ENCODE measurements around the gene ATP9B. TPM values are rescaled to one million over a fixed set of nuclear protein-coding genes. Genes with fewer than 3 reads are reported as not detected.
"Not testable (repeated sequence)": the region's sequence is repeated elsewhere in the genome, so short reads cannot be mapped to it uniquely, and the experiment has no call there.

Gene ATP9B
- total and polyA plus RNA-seq, 5 donors, result 9.0 to 24.0 (median 21.7) TPM

GRCh38 chr18:79260510-79260909, 191.3 kb downstream of the ATP9B start:
- ATAC-seq (no peak), DNase-seq (no peak)
- H3K4me3 ChIP-seq (ENCODE audit: low read length), result no peak overlapping the region
- H3K27ac ChIP-seq (ENCODE audit: low read length), result no peak overlapping the region
- no peaks in the 10 kb centered on the region for H3K27me3 ChIP-seq (ENCODE audit: control insufficient read depth, insufficient read depth)
- WGBS, result 88% methylated on average over 1 of the region's 1 CpG
- H3K4me1 ChIP-seq (ENCODE audit: control insufficient read depth, insufficient read depth, low read length), result peaks cover 3% of the 10 kb centered on the region
- H3K9me3 ChIP-seq (ENCODE audit: control insufficient read depth, low read length), result no peaks in the 10 kb centered on the region
- intact Hi-C loops (cut with DNase I), result no loop called here

- intact Hi-C loops (cut with DNase I), result not testable (repeated sequence)
Measured at GRCh38 chr18:79265068-79265467, 195.9 kb downstream of the ATP9B start.

DNA sequence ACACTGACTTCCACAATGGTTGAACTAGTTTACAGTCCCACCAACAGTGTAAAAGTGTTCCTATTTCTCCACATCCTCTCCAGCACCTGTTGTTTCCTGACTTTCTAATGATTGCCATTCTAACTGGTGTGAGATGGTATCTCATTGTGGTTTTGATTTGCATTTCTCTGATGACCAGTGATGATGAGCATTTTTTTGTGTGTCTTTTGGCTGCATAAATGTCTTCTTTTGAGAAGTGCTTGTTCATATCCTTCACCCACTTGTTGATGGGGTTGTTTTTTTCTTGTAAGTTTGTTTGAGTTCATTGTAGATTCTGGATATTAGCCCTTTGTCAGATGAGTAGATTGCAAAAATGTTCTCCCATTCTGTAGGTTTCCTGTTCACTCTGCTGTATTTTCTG, 202.6 kb downstream of the ATP9B start:
- H3K27ac ChIP-seq (ENCODE audit: low read length); DNase-seq; H3K9me3 ChIP-seq (ENCODE audit: control insufficient read depth, low read length); intact Hi-C loops (cut with DNase I); ATAC-seq; H3K4me1 ChIP-seq (ENCODE audit: control insufficient read depth, insufficient read depth, low read length); H3K27me3 ChIP-seq (ENCODE audit: control insufficient read depth, insufficient read depth); H3K4me3 ChIP-seq (ENCODE audit: low read length): not testable (repeated sequence)

More at GRCh38 chr18:79265068-79265467, 195.9 kb downstream of the ATP9B start:
- H3K4me3 ChIP-seq (ENCODE audit: low read length); H3K9me3 ChIP-seq (ENCODE audit: control insufficient read depth, low read length); ATAC-seq; H3K27ac ChIP-seq (ENCODE audit: low read length); DNase-seq; H3K27me3 ChIP-seq (ENCODE audit: control insufficient read depth, insufficient read depth); H3K4me1 ChIP-seq (ENCODE audit: control insufficient read depth, insufficient read depth, low read length): not testable (repeated sequence)
- 97% methylated on average over 9 of the region's 9 CpGs for WGBS

GRCh38 chr18:79272916-79273315, 203.7 kb downstream of the ATP9B start:
- 72% methylated on average over 8 of the region's 8 CpGs for WGBS
- H3K4me3 ChIP-seq (ENCODE audit: low read length), result no peak overlapping the region
- no peaks in the 10 kb centered on the region for H3K9me3 ChIP-seq (ENCODE audit: control insufficient read depth, low read length)
- no peak for DNase-seq
- intact Hi-C loops (cut with DNase I), result no loop called here
- H3K27me3 ChIP-seq (ENCODE audit: control insufficient read depth, insufficient read depth), result no peaks in the 10 kb centered on the region
- H3K4me1 ChIP-seq (ENCODE audit: control insufficient read depth, insufficient read depth, low read length), result no peaks in the 10 kb centered on the region
- H3K27ac ChIP-seq (ENCODE audit: low read length), result no peak overlapping the region
- ATAC-seq, result peak in 1 of 2 donors; percentile 88

- H3K27ac ChIP-seq (ENCODE audit: low read length), result no peak overlapping the region
- DNase-seq, result no peak
- intact Hi-C loops (cut with DNase I), result no loop called here
- 78% methylated on average over 8 of the region's 8 CpGs for WGBS
- H3K9me3 ChIP-seq (ENCODE audit: control insufficient read depth, low read length), result no peaks in the 10 kb centered on the region
- ATAC-seq, result no peak
- no peak overlapping the region for H3K4me3 ChIP-seq (ENCODE audit: low read length)
- H3K4me1 ChIP-seq (ENCODE audit: control insufficient read depth, insufficient read depth, low read length), result no peaks in the 10 kb centered on the region
- no peaks in the 10 kb centered on the region for H3K27me3 ChIP-seq (ENCODE audit: control insufficient read depth, insufficient read depth)
Measured at GRCh38 chr18:79274823-79275222, 205.6 kb downstream of the ATP9B start.

DNA sequence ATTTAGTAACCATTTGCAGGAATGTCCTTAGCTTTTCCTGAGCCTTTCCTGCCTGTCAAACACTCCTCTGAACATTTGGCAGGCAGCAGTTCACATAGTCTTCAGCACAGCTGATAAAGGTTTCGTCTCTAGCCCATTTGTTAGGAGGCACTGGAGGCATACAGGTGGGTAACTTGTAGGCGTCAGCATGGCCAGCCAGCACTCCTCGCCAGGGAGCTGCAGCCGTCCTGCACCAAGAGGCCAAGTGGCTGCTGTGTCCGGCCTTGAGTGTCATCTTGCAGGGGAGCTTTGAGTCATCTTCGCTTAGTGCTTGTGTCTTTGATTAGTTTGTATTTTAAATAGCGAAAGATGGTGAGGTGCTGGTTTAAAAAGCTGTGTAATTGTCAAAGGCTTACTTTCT, 206.3 kb downstream of the ATP9B start:
- H3K27ac ChIP-seq (ENCODE audit: low read length), result no peak overlapping the region
- ATAC-seq (peak in 1 of 2 donors; percentile 48), DNase-seq (no peak)
- no peaks in the 10 kb centered on the region for H3K4me1 ChIP-seq (ENCODE audit: control insufficient read depth, insufficient read depth, low read length)
- intact Hi-C loops (cut with DNase I), result no loop called here
- H3K4me3 ChIP-seq (ENCODE audit: low read length), result no peak overlapping the region
- WGBS, result 78% methylated on average over 7 of the region's 7 CpGs
- no peaks in the 10 kb centered on the region for H3K27me3 ChIP-seq (ENCODE audit: control insufficient read depth, insufficient read depth)
- no peaks in the 10 kb centered on the region for H3K9me3 ChIP-seq (ENCODE audit: control insufficient read depth, low read length)

GRCh38 chr18:79275992-79276391, 206.8 kb downstream of the ATP9B start:
- no peak overlapping the region for H3K4me3 ChIP-seq (ENCODE audit: low read length)
- no peaks in the 10 kb centered on the region for H3K9me3 ChIP-seq (ENCODE audit: control insufficient read depth, low read length)
- no peaks in the 10 kb centered on the region for H3K27me3 ChIP-seq (ENCODE audit: control insufficient read depth, insufficient read depth)
- DNase-seq (no peak), ATAC-seq (no peak)
- H3K4me1 ChIP-seq (ENCODE audit: control insufficient read depth, insufficient read depth, low read length), result no peaks in the 10 kb centered on the region
- H3K27ac ChIP-seq (ENCODE audit: low read length), result no peak overlapping the region
- intact Hi-C loops (cut with DNase I), result no loop called here
- 85% methylated on average over 4 of the region's 4 CpGs for WGBS

GRCh38 chr18:79278896-79279295, 209.7 kb downstream of the ATP9B start:
- H3K9me3 ChIP-seq (ENCODE audit: control insufficient read depth, low read length), result no peaks in the 10 kb centered on the region
- H3K4me1 ChIP-seq (ENCODE audit: control insufficient read depth, insufficient read depth, low read length), result no peaks in the 10 kb centered on the region
- H3K4me3 ChIP-seq (ENCODE audit: low read length), result no peak overlapping the region
- no peak overlapping the region for H3K27ac ChIP-seq (ENCODE audit: low read length)
- H3K27me3 ChIP-seq (ENCODE audit: control insufficient read depth, insufficient read depth), result no peaks in the 10 kb centered on the region
- intact Hi-C loops (cut with DNase I), result no loop called here
- 89% methylated on average over 11 of the region's 11 CpGs for WGBS
- DNase-seq (no peak), ATAC-seq (no peak)

DNA sequence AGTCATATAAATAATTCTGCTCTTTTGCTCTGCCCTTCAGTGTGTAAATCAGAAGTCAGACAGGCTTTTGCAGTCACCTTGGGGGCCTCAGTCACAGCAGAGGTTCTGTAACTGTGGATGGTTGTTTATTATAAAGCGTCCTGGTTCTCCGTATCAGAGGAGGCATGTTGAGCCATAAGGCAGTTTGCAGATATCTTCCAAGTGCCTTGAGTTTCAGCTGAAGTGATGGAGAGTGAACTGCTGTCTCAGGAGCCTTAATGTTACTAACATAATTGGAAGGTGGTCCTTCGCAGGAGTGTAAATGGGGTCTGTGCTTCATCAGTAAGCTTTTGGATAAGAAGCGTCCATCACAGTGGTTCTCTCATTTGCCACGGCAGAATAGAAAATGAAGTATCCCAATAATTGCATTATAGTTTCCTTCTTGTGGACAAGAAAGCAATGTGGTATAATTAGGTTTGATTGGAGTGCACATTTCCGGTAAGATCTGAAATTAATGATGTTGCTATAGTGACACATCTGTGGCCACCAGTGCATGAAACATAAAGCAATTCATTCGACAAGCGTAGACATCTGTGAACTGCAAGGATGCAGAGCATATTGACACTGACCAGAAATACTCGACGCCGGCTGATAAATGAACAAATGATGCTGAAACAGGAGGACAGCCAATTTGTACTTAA, 214.1 kb downstream of the ATP9B start:
- no peaks in the 10 kb centered on the region for H3K4me1 ChIP-seq (ENCODE audit: control insufficient read depth, insufficient read depth, low read length)
- H3K9me3 ChIP-seq (ENCODE audit: control insufficient read depth, low read length), result no peaks in the 10 kb centered on the region
- intact Hi-C loops (cut with DNase I), result no loop called here
- H3K27me3 ChIP-seq (ENCODE audit: control insufficient read depth, insufficient read depth), result no peaks in the 10 kb centered on the region
- ATAC-seq, result no peak
- H3K4me3 ChIP-seq (ENCODE audit: low read length), result no peak overlapping the region
- 84% methylated on average over 11 of the region's 11 CpGs for WGBS
- no peak for DNase-seq
- no peak overlapping the region for H3K27ac ChIP-seq (ENCODE audit: low read length)

GRCh38 chr18:79283929-79284328, 214.7 kb downstream of the ATP9B start:
- intact Hi-C loops (cut with DNase I), result no loop called here
- 89% methylated on average over 4 of the region's 4 CpGs for WGBS

GRCh38 chr18:79285191-79285590, 216.0 kb downstream of the ATP9B start:
- H3K27ac ChIP-seq (ENCODE audit: low read length); H3K9me3 ChIP-seq (ENCODE audit: control insufficient read depth, low read length); H3K27me3 ChIP-seq (ENCODE audit: control insufficient read depth, insufficient read depth); intact Hi-C loops (cut with DNase I); DNase-seq; H3K4me1 ChIP-seq (ENCODE audit: control insufficient read depth, insufficient read depth, low read length); H3K4me3 ChIP-seq (ENCODE audit: low read length); ATAC-seq: not testable (repeated sequence)
- 100% methylated on average over 1 of the region's 1 CpG for WGBS

More at GRCh38 chr18:79283929-79284328, 214.7 kb downstream of the ATP9B start:
- no peaks in the 10 kb centered on the region for H3K4me1 ChIP-seq (ENCODE audit: control insufficient read depth, insufficient read depth, low read length)
- H3K9me3 ChIP-seq (ENCODE audit: control insufficient read depth, low read length), result no peaks in the 10 kb centered on the region
- no peak overlapping the region for H3K4me3 ChIP-seq (ENCODE audit: low read length)
- H3K27me3 ChIP-seq (ENCODE audit: control insufficient read depth, insufficient read depth), result no peaks in the 10 kb centered on the region
- H3K27ac ChIP-seq (ENCODE audit: low read length), result no peak overlapping the region
- DNase-seq, result no peak
- no peak for ATAC-seq

DNA sequence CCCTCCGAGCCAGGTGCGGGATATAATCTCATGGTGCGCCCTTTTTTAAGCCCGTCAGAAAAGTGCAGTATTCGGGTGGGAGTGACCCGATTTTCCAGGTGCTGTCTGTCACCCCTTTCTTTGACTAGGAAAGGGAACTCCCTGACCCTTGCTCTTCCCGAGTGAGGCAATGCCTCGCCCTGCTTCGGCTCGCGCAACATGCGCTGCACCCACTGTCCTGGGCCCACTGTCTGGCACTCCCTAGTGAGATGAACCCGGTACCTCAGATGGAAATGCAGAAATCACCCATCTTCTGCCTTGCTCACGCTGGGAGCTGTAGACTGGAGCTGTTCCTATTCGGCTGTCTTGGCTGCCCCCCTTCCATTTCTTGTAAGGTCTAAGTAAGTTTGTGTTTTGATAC, 221.2 kb downstream of the ATP9B start:
- H3K4me3 ChIP-seq (ENCODE audit: low read length); intact Hi-C loops (cut with DNase I); H3K27ac ChIP-seq (ENCODE audit: low read length); H3K4me1 ChIP-seq (ENCODE audit: control insufficient read depth, insufficient read depth, low read length); H3K9me3 ChIP-seq (ENCODE audit: control insufficient read depth, low read length); H3K27me3 ChIP-seq (ENCODE audit: control insufficient read depth, insufficient read depth); ATAC-seq; DNase-seq: not testable (repeated sequence)
- WGBS, result 97% methylated on average over 15 of the region's 15 CpGs
